Astrocyte (in vitro differentiated cells and primary cell): ENCODE data around the gene GNB1.

Source experiments
- EZH2 ChIP-seq: IDR thresholded peaks from 2 replicates; pipeline ENCODE4 v1.6.1; 2012; ENCODE audit warnings: mild to moderate bottlenecking, low read length, inconsistent platforms; ENCODE audit not compliant: insufficient read depth
- TF ChIP-seq, protein P1 (sequence below): IDR thresholded peaks from 2 replicates; pipeline ENCODE4 v1.5.1; 2011; ENCODE audit warnings: low read depth, mild to moderate bottlenecking, inconsistent platforms, low read length, moderate library complexity; ENCODE audit not compliant: insufficient read depth

DNA sequence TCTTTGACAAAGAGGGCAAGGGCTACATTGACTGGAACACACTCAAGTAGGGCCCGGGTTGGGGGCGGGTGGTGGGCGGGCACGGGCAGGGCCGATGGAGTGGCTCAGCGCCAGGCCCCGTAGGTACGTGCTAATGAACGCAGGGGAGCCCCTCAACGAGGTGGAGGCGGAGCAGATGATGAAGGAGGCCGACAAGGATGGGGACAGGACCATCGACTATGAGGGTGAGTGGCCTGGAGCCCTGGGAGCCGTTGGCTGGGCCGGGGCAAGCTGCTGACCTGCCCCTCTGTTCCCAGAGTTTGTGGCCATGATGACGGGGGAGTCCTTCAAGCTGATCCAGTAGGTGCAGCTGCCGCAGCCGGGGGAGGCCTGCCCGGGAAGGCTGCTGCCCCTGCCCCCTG lies 26.0 kb upstream of the GNB1 start:
- TF ChIP-seq, protein P1, sequence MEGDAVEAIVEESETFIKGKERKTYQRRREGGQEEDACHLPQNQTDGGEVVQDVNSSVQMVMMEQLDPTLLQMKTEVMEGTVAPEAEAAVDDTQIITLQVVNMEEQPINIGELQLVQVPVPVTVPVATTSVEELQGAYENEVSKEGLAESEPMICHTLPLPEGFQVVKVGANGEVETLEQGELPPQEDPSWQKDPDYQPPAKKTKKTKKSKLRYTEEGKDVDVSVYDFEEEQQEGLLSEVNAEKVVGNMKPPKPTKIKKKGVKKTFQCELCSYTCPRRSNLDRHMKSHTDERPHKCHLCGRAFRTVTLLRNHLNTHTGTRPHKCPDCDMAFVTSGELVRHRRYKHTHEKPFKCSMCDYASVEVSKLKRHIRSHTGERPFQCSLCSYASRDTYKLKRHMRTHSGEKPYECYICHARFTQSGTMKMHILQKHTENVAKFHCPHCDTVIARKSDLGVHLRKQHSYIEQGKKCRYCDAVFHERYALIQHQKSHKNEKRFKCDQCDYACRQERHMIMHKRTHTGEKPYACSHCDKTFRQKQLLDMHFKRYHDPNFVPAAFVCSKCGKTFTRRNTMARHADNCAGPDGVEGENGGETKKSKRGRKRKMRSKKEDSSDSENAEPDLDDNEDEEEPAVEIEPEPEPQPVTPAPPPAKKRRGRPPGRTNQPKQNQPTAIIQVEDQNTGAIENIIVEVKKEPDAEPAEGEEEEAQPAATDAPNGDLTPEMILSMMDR: no peak
- no peak for TF ChIP-seq EZH2
